Prostate gland (tissue), 2 donors: ENCODE measurements around the gene GLP2R.

Experiments
- CTCF ChIP-seq, 4 experiments: fragments of 200-600 bp in 2 of 4; fragments of 450-650 bp in 2 of 4; sonication (generic) in 2 of 4; IDR thresholded peaks; 1 replicate in 3 of 4; 2 replicates in 1 of 4; pipeline ENCODE4 v1.5.1; 2016 to 2019; ENCODE audit warnings: antibody characterized with exemption in 4 of 4, mild to moderate bottlenecking in 2 of 4, moderate library complexity in 2 of 4
- POLR2A ChIP-seq: fragments of 450-650 bp; IDR thresholded peaks from one replicate; pipeline ENCODE4 v1.6.1; 2016; ENCODE audit warnings: antibody characterized with exemption, mild to moderate bottlenecking
- POLR2AphosphoS5 ChIP-seq: sonication (generic); formaldehyde crosslinking; IDR thresholded peaks from one replicate; pipeline ENCODE4 v1.6.1; 2017; ENCODE audit warnings: antibody characterized with exemption

DNA sequence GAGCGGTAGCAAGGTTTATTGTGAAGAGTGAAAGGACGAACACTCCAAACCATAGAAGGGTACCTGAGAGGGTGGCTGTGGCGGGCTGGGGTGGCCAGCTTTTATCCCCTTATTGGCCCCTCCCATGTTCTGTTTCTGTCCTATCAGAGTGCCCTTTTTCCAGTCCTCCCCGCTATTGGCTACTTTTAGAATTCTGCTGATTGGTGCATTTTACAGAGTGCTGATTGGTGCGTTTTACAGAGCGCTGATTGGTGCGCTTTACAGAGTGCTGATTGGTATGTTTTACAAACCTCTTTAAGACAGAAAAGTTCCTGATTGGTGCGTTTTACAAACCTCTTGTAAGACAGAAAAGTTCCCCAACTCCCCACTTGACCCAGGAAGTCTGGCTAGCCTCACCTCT, 16.3 kb upstream of the GLP2R start:
- TF ChIP-seq CTCF (IDR thresholded peaks at IDR 0.05) (no peak), POLR2A (no peak), POLR2AphosphoS5 (no peak)
